GM19395 (cell line): ENCODE results near the gene CX3CR1.

ENCODE experiments used
- ATAC-seq: cut with Tn5 transposase; IDR thresholded peaks from one replicate; pipeline ENCODE4 v1.9.1; 2021; ENCODE audit warnings: mild to moderate bottlenecking, moderate library complexity; ENCODE audit not compliant: unreplicated experiment

Gene CX3CR1

DNA sequence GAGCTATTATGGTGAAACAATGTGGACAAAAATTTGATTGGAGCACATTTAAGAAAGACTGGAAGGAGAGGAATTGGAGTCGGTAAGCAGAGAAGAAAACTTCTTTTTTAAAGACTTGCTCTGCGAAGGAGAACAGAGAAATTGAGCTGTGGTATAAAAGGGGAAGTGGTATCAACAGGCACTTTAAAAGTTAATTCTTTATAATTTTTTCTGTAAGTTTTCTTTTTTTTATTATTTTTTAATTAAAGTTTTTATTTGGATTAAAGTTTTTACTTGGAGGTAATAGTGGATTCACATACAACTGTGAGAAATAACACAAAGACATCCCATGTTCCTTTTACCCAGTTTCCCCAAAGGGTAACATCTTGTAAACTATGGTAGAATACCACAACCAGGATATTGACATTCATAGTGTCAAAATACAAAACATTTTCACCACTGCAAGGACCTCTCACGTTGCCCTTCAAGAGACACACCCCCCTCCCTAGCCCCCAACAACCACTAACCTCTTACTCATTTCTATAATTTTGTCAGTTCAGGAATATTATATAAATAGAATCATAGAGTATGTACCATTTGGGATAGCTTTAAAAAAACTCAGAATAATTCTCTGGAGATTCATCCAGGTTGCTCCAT, 53.6 kb downstream of the CX3CR1 start:
- ATAC-seq, result peak; percentile 78

DNA sequence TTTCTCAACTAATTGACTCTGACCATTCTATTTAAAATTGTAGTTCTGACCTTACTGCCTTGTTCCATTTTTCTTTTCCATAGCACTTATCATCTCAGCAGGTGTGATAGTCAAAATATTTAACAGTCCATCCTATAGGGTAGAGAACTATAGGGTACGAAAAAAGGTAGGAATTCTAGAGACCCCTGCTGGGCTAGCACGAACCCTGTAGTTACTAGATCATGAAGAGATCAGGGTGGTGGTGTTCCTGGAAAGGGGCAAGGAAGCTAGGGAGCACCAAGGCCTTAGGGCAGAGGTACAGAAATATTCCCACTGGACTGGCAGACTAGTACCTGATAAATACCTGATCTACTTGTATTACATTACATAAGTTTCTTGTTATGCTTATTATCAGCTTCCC, 55.5 kb downstream of the CX3CR1 start:
- ATAC-seq, result no peak

DNA sequence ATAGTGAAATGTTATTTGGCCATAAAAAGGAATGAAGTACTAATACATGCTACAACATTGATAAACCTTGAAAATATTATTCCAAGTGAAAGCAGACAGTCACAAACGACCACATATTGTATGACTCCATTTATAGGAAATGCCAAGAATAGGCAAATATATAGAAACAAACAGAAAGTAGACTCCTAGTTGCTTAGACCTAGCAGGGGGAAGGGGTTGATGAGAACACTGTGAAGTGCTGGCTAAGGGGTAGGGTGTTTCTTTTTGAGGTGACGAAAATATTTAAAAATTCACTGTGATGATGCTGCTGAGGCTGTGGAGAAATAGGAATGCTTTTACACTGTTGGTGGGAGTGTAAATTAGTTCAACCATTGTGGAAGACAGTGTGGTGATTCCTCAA, 56.9 kb downstream of the CX3CR1 start:
- ATAC-seq, result no peak

DNA sequence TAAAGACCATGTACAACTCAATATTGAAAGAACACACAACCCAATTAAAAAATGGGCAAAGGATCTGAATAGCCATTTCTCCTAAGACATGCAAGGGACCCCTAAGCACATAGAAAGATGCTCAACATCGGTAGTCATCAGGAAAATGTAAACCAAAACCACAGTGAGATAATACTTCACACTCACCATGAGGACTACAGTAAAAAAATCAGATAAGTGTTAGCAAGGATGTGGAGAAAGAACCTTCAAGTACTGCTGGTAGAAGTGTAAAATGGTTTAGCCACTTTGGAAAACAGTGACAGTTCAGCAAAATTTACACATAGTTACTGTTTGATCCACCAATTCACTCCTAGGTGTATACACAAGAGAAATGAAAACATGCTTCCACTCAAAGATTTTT, 57.4 kb downstream of the CX3CR1 start:
- ATAC-seq, result no peak

DNA sequence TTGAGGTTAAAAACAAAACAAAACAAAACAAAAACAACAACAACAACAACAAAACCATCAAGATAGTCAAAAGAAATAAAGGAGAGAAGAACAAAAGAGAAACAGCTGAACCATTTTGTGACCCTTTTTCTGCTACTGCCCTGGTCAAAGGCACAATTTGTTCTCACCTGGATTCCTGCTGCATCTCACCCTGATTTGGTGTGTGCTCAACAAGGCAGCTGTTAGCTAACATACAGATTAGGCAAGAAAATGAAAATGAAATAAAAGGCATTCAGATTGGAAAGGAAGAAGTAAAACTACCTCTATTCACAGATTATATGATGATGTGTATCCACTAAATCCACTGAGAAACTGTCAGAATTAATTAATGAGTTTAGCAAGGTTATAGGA, 58.7 kb downstream of the CX3CR1 start:
- ATAC-seq, result peak; percentile 30

DNA sequence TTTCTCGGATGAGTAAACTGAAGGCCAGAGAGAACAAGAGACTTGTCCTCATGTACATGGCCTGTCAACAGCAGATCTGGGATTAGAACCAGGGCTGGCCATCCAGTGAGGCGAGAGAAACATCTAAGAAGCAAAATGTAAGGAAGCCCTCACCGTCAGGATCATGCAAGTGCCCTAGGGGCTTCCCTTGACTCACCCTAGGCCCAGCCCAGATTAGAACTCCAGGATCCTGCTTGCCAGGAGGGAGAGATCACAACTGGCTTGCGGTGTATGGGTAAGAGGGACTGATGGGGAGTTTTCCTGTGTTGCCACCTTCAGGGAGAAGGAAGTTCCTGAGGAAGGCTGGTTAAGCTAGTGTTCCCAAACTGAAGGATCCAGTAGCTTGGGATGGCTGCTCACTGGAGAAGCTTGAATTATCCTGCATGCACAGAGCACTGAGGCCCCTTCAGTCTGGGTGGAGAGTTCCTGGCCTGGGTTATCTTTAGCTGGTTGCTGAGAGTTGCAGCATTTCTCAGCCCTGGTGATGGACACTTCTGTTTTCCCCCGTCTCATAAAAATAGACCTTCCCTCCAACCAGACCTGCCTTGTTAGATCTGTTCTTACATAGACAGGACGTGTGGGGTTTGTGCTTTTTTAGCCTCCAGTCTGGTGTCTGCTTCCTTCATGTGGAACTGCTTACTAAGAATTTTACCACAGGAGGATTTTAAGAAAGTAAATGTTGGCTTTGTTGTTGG, 59.3 kb downstream of the CX3CR1 start:
- peak; percentile 37 for ATAC-seq

- no peak for ATAC-seq
These were observed 60.1 kb downstream of the CX3CR1 start for GRCh38 chr3:39219702-39220101.

- ATAC-seq, result peak; percentile 99
These were observed 63.6 kb downstream of the CX3CR1 start for GRCh38 chr3:39216176-39216790.

DNA sequence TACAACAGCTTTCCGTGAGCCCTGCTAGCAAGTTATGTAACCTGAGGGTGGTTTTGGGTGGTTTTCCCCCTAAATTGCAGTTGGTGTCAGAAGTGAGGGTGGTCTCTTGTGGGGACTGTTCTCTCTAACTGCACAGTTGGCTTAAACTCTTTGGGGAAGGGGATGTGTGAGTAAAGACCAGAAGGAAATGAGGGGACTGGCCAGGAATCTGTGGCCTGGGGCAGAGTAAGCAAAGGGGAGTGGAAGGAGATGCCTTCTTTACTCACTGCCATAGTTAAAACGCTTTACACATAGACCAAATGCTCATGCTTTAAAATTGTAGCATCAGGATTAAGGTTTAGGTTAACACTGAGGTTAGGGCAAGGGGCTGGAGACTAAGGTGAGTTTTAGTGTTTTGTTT, 66.2 kb downstream of the CX3CR1 start:
- no peak for ATAC-seq
